Chondrocyte (in vitro differentiated cells): ENCODE measurements around the gene UBE2D4. TPM values are rescaled to one million over a fixed set of nuclear protein-coding genes. Genes with fewer than 3 reads are reported as not detected.
"Not testable (repeated sequence)": the region's sequence is repeated elsewhere in the genome, so short reads cannot be mapped to it uniquely, and the experiment has no call there.

Experiments used
- DNase-seq: peaks from one replicate; pipeline ENCODE4 v3.0.0; 2021; ENCODE audit warnings: mixed read lengths, low spot score
- H3K27ac Mint-ChIP-seq: one replicate; pipeline ENCODE4 v1.8.0; 2021; ENCODE audit warnings: mild to moderate bottlenecking, moderate library complexity, mixed read lengths; ENCODE audit not compliant: unreplicated experiment
- H3K27me3 Mint-ChIP-seq: 2 replicates; pipeline ENCODE4 v1.8.0; 2021; ENCODE audit warnings: low read depth, mixed read lengths
- H3K36me3 Mint-ChIP-seq: 2 replicates; pipeline ENCODE4 v1.8.0; 2021; ENCODE audit warnings: low read depth, mixed read lengths
- H3K4me1 Mint-ChIP-seq: 2 replicates; pipeline ENCODE4 v1.8.0; 2021; ENCODE audit warnings: low read depth, mild to moderate bottlenecking, mixed read lengths
- H3K4me3 Mint-ChIP-seq: one replicate; pipeline ENCODE4 v1.8.0; 2021; ENCODE audit warnings: mild to moderate bottlenecking, moderate library complexity, mixed read lengths; ENCODE audit not compliant: unreplicated experiment
- H3K9me3 Mint-ChIP-seq: 2 replicates; pipeline ENCODE4 v1.8.0; 2021; ENCODE audit warnings: low read depth, mixed read lengths
- CTCF ChIP-seq: fragments of 200-600 bp; sonication (generic); IDR thresholded peaks from 2 replicates; pipeline ENCODE4 v1.5.0; 2021; ENCODE audit warnings: antibody characterized with exemption, mild to moderate bottlenecking, moderate library complexity
- total RNA-seq: library from RNA; stranded (reverse); gene quantifications from 3 replicates; pipeline ENCODE4 v1.2.1, GENCODE V29; 2021

UBE2D4 gene
- total RNA-seq, 1 donor from 2014 or later: 22.5 TPM

DNA sequence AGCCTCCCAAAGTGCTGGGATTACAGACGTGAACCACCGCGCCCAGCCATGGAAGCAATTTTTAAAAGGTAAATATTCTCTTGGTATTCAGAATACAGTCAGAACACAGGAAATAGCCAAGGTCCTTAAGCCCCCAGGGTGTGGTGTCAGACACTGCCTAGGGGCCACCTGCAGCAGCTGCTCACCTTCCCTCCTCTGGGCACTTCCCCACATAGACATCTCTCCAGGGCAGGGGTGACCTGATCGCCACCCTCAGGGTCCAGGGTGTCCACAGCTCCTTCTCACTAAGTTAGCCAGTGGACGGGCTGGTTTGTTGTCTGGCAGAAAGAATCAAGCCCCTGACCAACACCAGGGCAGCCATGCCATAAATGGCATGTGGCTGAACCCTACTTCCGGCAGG lies 35.8 kb upstream of the UBE2D4 start:
- Mint-ChIP-seq H3K9me3 (no peaks in the 10 kb centered on the region), H3K27me3 (no peaks in the 10 kb centered on the region), H3K27ac (no peak overlapping the region), H3K36me3 (peaks cover 2% of the 10 kb centered on the region), H3K4me3 (no peak overlapping the region), H3K4me1 (peaks cover 27% of the 10 kb centered on the region)
- no peak for TF ChIP-seq CTCF
- DNase-seq: no peak

DNA sequence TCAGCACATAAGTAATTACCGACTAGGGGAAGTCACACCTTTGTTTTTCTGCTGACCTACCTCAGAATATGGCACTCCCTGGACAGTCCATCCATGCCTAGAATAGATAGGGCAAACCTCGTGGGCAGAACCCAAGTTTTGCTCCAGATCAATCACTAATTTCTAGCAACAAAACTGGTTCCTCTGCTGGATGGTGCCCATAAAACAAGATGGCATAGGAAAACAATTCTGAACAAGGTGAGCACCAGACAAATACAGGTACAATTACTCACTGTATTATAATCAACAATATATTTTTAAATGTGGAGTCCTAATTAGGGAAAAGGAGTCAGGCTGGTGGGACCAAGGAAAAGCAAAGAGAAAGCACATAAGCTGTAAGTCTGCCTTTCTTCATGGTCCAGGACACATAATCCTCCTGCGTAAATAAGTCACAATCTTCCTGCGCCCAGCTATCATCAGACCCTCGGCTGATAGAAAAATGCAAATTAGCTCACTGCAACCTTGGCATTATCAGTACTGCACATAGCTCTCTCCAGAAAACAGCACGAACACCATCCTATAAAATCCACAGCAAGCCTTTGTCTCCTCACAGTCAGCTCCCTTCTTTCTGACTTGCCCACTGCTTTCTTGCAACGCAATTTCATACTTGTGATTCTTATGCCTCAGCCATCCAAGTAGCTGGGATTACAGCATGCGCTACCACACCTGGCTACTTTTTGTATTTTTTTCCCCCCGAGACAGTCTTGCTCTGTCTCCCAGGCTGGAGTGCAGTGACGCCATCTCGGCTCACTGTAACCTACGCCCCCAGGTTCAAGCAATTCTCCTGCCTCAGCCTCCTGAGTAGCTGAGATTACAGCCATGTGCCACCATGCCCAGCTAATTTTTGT lies 34.9 kb upstream of the UBE2D4 start:
- H3K4me1 Mint-ChIP-seq: peaks cover 27% of the 10 kb centered on the region
- H3K27me3 Mint-ChIP-seq: no peaks in the 10 kb centered on the region
- no peak overlapping the region for H3K27ac Mint-ChIP-seq

DNA sequence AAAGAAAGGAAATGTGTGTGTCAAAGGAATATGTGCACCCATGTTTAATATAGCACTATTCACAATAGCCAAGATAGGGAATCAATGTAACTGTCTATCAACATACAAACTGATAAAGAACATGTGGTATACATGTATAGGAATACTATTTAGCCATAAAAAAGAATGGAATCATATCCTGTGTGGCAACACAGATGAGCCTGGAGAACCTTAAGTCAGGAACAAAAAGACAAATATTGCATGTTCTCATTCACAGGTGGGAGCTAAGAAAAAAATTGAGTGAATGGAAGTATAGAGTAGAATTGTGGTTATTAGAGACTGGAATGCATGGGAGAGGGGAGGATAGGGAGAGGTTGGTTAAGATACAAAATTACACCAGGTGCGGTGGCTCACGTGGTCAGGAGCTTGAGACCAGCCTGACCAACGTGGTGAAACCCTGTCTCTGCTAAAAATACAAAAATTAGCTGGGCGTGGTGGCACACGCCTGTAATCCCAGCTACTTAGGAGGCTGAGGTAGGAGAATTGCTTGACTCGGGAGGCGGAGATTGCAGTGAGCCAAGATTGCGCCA lies 30.3 kb upstream of the UBE2D4 start:
- no peak overlapping the region for H3K4me3 Mint-ChIP-seq
- H3K4me1 Mint-ChIP-seq: peaks cover 7% of the 10 kb centered on the region
- H3K27ac Mint-ChIP-seq: no peak overlapping the region
- H3K9me3 Mint-ChIP-seq: no peaks in the 10 kb centered on the region
- peaks cover 1% of the 10 kb centered on the region for H3K36me3 Mint-ChIP-seq
- TF ChIP-seq CTCF: no peak
- no peaks in the 10 kb centered on the region for H3K27me3 Mint-ChIP-seq
- DNase-seq: no peak

More for the DNA sequence above, 34.9 kb upstream of the UBE2D4 start:
- H3K36me3 Mint-ChIP-seq: no peaks in the 10 kb centered on the region
- DNase-seq: no peak
- TF ChIP-seq CTCF: no peak
- no peaks in the 10 kb centered on the region for H3K9me3 Mint-ChIP-seq
- no peak overlapping the region for H3K4me3 Mint-ChIP-seq

DNA sequence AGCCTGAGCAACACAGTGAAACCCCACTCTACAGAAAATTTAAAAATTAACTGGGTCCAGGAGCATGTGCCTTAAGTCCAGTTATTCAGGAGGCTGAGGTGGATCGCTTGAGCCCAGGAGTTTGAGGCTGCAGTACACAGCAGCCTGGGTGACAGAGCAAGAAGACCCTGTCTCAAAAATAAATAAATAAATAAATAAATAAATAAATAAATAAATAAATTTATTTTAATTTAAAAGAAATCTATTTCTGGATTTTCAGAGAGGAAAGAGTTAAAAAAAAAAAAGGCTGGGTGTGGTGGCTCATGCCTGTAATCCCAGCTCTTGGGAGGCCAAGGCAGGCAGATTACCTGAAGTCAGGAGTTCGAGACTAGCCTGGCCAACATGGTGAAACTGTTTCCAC lies 27.7 kb upstream of the UBE2D4 start:
- H3K27me3 Mint-ChIP-seq: not testable (repeated sequence)

GRCh38 chr7:43902542-43903054 lies 23.6 kb upstream of the UBE2D4 start:
- no peak for TF ChIP-seq CTCF
- peaks cover 3% of the 10 kb centered on the region for H3K36me3 Mint-ChIP-seq
- H3K4me3 Mint-ChIP-seq: no peak overlapping the region
- DNase-seq: no peak
- H3K4me1 Mint-ChIP-seq: peaks cover 27% of the 10 kb centered on the region
- no peaks in the 10 kb centered on the region for H3K27me3 Mint-ChIP-seq
- H3K27ac Mint-ChIP-seq: no peak overlapping the region
- no peaks in the 10 kb centered on the region for H3K9me3 Mint-ChIP-seq

More for the DNA sequence above, 27.7 kb upstream of the UBE2D4 start:
- H3K4me3 Mint-ChIP-seq, H3K27ac Mint-ChIP-seq, H3K9me3 Mint-ChIP-seq, H3K36me3 Mint-ChIP-seq, DNase-seq, H3K4me1 Mint-ChIP-seq: not testable (repeated sequence)
